Natural killer cell (primary cell): ENCODE results near the gene HIVEP3. TPM values are rescaled to one million over a fixed set of nuclear protein-coding genes. Genes with fewer than 3 reads are reported as not detected.

Source experiments
- ATAC-seq, 3 donors: fragments of 150-1000 bp in 2 of 3; fragments of 200-7000 bp in 1 of 3; cut with Tn5 transposase; 1 replicate in 1 of 3; 2 replicates in 2 of 3; pipeline ENCODE4 v1.10.0; 2021; ENCODE audit warnings: mild to moderate bottlenecking in 2 of 3, moderate library complexity in 2 of 3
- DNase-seq, 2 donors: peaks; one replicate each; pipeline versions ENCODE4 v3.0.0 to v3.0.0-alpha.2; 2013 to 2021; ENCODE audit warnings: mixed read lengths in 1 of 2
- H3K27ac ChIP-seq: one replicate; pipeline ENCODE4 v1.5.1; 2013; ENCODE audit warnings: mild to moderate bottlenecking, low read length
- H3K27me3 ChIP-seq: one replicate; pipeline ENCODE4 v1.6.1; 2013; ENCODE audit warnings: low read length; ENCODE audit not compliant: control insufficient read depth, insufficient read depth
- H3K36me3 ChIP-seq: one replicate; pipeline ENCODE4 v1.6.1; 2013; ENCODE audit warnings: low read length; ENCODE audit not compliant: control insufficient read depth, insufficient read depth
- H3K4me1 ChIP-seq: one replicate; pipeline ENCODE4 v1.6.1; 2013; ENCODE audit warnings: low read length; ENCODE audit not compliant: control insufficient read depth, insufficient read depth
- H3K4me3 ChIP-seq: one replicate; pipeline ENCODE4 v1.5.1; 2013; ENCODE audit warnings: low read length
- H3K9me3 ChIP-seq: one replicate; pipeline ENCODE4 v1.6.1; 2013; ENCODE audit warnings: low read length; ENCODE audit not compliant: control insufficient read depth, insufficient read depth
- H3K27ac Mint-ChIP-seq, 2 donors: one replicate each; pipeline ENCODE4 v1.8.0; 2022; ENCODE audit warnings: mild to moderate bottlenecking in 2 of 2, mixed read lengths in 2 of 2, moderate library complexity in 1 of 2
- H3K27me3 Mint-ChIP-seq, 2 donors: one replicate each; pipeline ENCODE4 v1.8.0; 2022; ENCODE audit warnings: low read depth in 2 of 2, mixed read lengths in 2 of 2
- H3K36me3 Mint-ChIP-seq: one replicate; pipeline ENCODE4 v1.8.0; 2022; ENCODE audit warnings: mixed read lengths
- H3K4me1 Mint-ChIP-seq, 2 donors: one replicate each; pipeline ENCODE4 v1.8.0; 2022; ENCODE audit warnings: mixed read lengths in 2 of 2
- H3K4me3 Mint-ChIP-seq: one replicate; pipeline ENCODE4 v1.8.0; 2022; ENCODE audit warnings: mild to moderate bottlenecking, moderate library complexity, mixed read lengths
- H3K9me3 Mint-ChIP-seq, 2 donors: one replicate each; pipeline ENCODE4 v1.8.0; 2022; ENCODE audit warnings: mixed read lengths in 2 of 2
- WGBS: methylation state at CpG from one replicate; pipeline ENCODE4 v1.1.7; 2013; ENCODE audit warnings: missing lambda C conversion rate; ENCODE audit not compliant: insufficient coverage; 5-methylcytosine and 5-hydroxymethylcytosine counted together
- intact Hi-C: fragments of 100-400 bp; cut with micrococcal nuclease; formaldehyde crosslinking; loops from one replicate; pipeline ENCODE4 v1.14.2; 2022
- total RNA-seq, 4 donors: library from RNA; stranded (reverse); fragments of 120-200 nt in 1 of 4; gene quantifications; one replicate each; pipeline versions ENCODE4 v1.2.3 to v1.2.4, GENCODE V29; 2013 to 2022
- TF ChIP-seq, protein P1 (sequence below): fragments of 200-600 bp; IDR thresholded peaks from one replicate; pipeline ENCODE4 v1.8.0; 2022; ENCODE audit warnings: antibody characterized with exemption

HIVEP3 gene
- total RNA-seq, 3 donors from 2014 or later (not counting 1 experiment from before 2014, with no cell fraction given) = 26.2 to 35.2 (median 29.8) TPM

DNA sequence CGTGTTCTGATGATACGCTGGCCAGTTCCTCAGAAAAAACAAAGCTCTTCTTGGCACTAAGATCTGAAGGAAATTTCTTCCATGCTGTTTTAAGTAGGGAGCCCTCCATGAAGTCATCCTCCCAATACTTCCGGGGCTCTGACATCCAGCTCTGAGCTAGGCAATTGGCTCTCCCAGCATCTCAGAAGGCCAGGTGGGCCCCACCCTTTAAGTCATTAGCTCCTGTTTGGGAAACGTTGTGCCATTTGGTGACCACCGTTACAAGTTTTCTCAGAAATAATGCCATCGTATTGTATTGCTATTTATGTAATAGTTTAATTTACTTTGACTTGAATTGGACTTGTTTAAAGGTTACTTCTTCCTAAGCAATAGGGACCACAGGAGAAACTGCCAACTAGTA is 303.9 kb downstream of the HIVEP3 start:
- no peak for DNase-seq
- intact Hi-C loops = no loop called here
- Histone ChIP-seq H3K27me3 (no peaks in the 10 kb centered on the region), H3K36me3 (no peaks in the 10 kb centered on the region), H3K27ac (no peak overlapping the region), H3K4me1 (peaks cover 4% of the 10 kb centered on the region), H3K9me3 (no peaks in the 10 kb centered on the region), H3K4me3 (no peak overlapping the region)
- WGBS = 97% methylated on average over 6 of the region's 6 CpGs
- no peaks in the 10 kb centered on the region for H3K9me3 Mint-ChIP-seq
- H3K27me3 Mint-ChIP-seq = no peaks in the 10 kb centered on the region
- H3K4me3 Mint-ChIP-seq = no peak overlapping the region
- ATAC-seq = no peak
- TF ChIP-seq, protein P1, sequence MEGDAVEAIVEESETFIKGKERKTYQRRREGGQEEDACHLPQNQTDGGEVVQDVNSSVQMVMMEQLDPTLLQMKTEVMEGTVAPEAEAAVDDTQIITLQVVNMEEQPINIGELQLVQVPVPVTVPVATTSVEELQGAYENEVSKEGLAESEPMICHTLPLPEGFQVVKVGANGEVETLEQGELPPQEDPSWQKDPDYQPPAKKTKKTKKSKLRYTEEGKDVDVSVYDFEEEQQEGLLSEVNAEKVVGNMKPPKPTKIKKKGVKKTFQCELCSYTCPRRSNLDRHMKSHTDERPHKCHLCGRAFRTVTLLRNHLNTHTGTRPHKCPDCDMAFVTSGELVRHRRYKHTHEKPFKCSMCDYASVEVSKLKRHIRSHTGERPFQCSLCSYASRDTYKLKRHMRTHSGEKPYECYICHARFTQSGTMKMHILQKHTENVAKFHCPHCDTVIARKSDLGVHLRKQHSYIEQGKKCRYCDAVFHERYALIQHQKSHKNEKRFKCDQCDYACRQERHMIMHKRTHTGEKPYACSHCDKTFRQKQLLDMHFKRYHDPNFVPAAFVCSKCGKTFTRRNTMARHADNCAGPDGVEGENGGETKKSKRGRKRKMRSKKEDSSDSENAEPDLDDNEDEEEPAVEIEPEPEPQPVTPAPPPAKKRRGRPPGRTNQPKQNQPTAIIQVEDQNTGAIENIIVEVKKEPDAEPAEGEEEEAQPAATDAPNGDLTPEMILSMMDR = no peak
- H3K36me3 Mint-ChIP-seq = no peaks in the 10 kb centered on the region
- peaks cover 30 to 49% of the 10 kb centered on the region in 2 donors for H3K4me1 Mint-ChIP-seq
- H3K27ac Mint-ChIP-seq = no peak overlapping the region

DNA sequence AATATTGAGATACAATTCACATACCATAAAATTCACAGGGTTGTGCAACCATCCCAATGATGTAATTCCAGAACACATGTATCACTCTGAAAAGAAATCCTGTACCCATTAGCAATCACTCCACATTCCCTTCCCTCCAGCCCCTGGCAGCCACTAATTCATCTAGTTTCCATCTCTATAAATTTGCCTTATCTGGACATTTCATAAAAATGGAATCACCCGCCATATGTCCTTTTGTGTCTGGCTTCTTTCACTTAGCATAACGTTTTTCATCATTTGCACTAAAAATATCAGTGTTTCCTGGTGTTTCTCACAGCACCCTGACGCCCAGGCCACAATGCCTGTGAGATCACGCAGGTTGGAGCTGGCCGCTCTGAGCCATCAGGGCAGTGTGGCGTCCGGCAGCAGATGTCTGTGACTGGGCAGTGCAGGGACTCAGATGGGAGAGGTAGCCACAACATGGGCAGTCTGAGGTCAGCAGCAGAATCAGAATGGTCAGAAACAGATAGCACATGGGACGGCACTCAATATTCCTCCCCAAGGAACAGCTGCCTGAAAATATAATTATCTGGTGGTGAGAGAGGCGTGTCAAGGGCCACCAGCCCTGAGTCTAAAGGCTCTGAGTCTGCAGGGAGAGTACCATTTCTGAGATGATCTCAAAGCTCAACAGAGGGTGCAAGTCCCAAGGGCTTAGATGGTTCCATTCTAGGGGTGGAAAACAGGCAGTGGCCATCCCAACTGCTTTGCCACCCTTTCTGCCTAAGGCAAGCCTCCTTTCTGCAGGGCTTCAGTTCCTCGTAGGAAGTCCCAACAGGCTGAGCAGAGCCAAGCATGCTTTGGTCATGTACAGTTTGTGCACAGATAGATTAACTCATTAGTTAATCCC is 304.8 kb downstream of the HIVEP3 start:
- H3K9me3 ChIP-seq = no peaks in the 10 kb centered on the region
- Mint-ChIP-seq H3K27me3 (no peaks in the 10 kb centered on the region), H3K27ac (no peak overlapping the region), H3K4me3 (no peak overlapping the region), H3K9me3 (no peaks in the 10 kb centered on the region), H3K4me1 (peaks cover 30 to 45% of the 10 kb centered on the region in 2 donors), H3K36me3 (no peaks in the 10 kb centered on the region)
- H3K4me1 ChIP-seq = peaks cover 4% of the 10 kb centered on the region
- H3K27me3 ChIP-seq = no peaks in the 10 kb centered on the region
- DNase-seq = no peak
- H3K4me3 ChIP-seq = no peak overlapping the region
- 93% methylated on average over 10 of the region's 10 CpGs for WGBS
- no peak for ATAC-seq
- no peaks in the 10 kb centered on the region for H3K36me3 ChIP-seq
- TF ChIP-seq, protein P1 = no peak
- intact Hi-C loops = no loop called here
- no peak overlapping the region for H3K27ac ChIP-seq

GRCh38 chr1:41612953-41613352 is 305.8 kb downstream of the HIVEP3 start:
- DNase-seq (no peak), ATAC-seq (no peak)
- TF ChIP-seq, protein P1 = no peak
- Histone ChIP-seq H3K36me3 (no peaks in the 10 kb centered on the region), H3K4me1 (peaks cover 4% of the 10 kb centered on the region), H3K27ac (no peak overlapping the region), H3K27me3 (no peaks in the 10 kb centered on the region), H3K4me3 (no peak overlapping the region), H3K9me3 (no peaks in the 10 kb centered on the region)
- Mint-ChIP-seq H3K36me3 (no peaks in the 10 kb centered on the region), H3K27me3 (no peaks in the 10 kb centered on the region), H3K27ac (no peak overlapping the region), H3K4me1 (peaks cover 32 to 40% of the 10 kb centered on the region in 2 donors), H3K9me3 (no peaks in the 10 kb centered on the region), H3K4me3 (no peak overlapping the region)
- 99% methylated on average over 9 of the region's 9 CpGs for WGBS
- intact Hi-C loops = no loop called here
